Measurements from ENCODE around the gene DDX39A. TPM values are rescaled to one million over a fixed set of nuclear protein-coding genes. Genes with fewer than 3 reads are reported as not detected.

Gene DDX39A
- total RNA-seq, 1 experiment from 2014 or later, result 117 TPM

- in situ Hi-C loops (cut with HindIII; ENCODE audit: low pct_unique_long_range_greater_than_20kb, low sequenced_read_pairs), result no loop called here
- TF ChIP-seq REST (IDR thresholded peaks at IDR 0.05; ENCODE audit: insufficient read depth in 1 of 2, low read depth in 2 of 2, low read length in 1 of 2) (no peak), POLR2AphosphoS5 (IDR thresholded peaks at IDR 0.05; ENCODE audit: low read depth, low read length) (no peak), SIN3A (IDR thresholded peaks at IDR 0.05; ENCODE audit: borderline replicate concordance, insufficient read depth, low read depth, low read length) (no peak), TCF7L2 (IDR thresholded peaks at IDR 0.05; ENCODE audit: low read depth, low read length) (no peak), CTCF (IDR thresholded peaks at IDR 0.05) (no peak)
- CTCF ChIA-PET, result no interaction called here
- Histone ChIP-seq H3K4me1 (ENCODE audit: control insufficient read depth, insufficient read depth, low read length) (peaks cover 4% of the 10 kb centered on the region; the same call in 1 of the 2 replicates), H3K27ac (ENCODE audit: low read length) (no peak overlapping the region), H3K27me3 (ENCODE audit: control insufficient read depth, insufficient read depth, low read length) (no peaks in the 10 kb centered on the region), H3K36me3 (ENCODE audit: control insufficient read depth, insufficient read depth, low read length) (no peaks in the 10 kb centered on the region), H3K4me3 (ENCODE audit: low read depth in 2 of 2, low read length in 2 of 2) (no peak overlapping the region), H3K9me3 (ENCODE audit: control insufficient read depth, insufficient read depth, low read depth, low read length) (no peaks in the 10 kb centered on the region)
- intact Hi-C loops (cut with micrococcal nuclease; ENCODE audit: unreplicated experiment), result no loop called here
- POLR2A ChIA-PET, result no interaction called here
- ATAC-seq (no peak), DNase-seq (ENCODE audit: low read depth, low spot score) (no peak)
- no TSS peak for BruUV-seq (replicated peaks)
These were observed 48.8 kb downstream of the DDX39A start for GRCh38 chr19:14370169-14370939.

- ATAC-seq (no peak), DNase-seq (ENCODE audit: low read depth, low spot score) (no peak)
- Histone ChIP-seq H3K36me3 (ENCODE audit: control insufficient read depth, insufficient read depth, low read length) (no peaks in the 10 kb centered on the region), H3K27me3 (ENCODE audit: control insufficient read depth, insufficient read depth, low read length) (no peaks in the 10 kb centered on the region), H3K4me3 (ENCODE audit: low read depth in 2 of 2, low read length in 2 of 2) (no peak overlapping the region), H3K27ac (ENCODE audit: low read length) (no peak overlapping the region), H3K4me1 (ENCODE audit: control insufficient read depth, insufficient read depth, low read length) (peaks cover 7% of the 10 kb centered on the region; the same call in 1 of the 2 replicates), H3K9me3 (ENCODE audit: control insufficient read depth, insufficient read depth, low read depth, low read length) (no peaks in the 10 kb centered on the region)
- no peak for TF ChIP-seq POLR2AphosphoS5 (IDR thresholded peaks at IDR 0.05; ENCODE audit: low read depth, low read length)
- TF ChIP-seq REST (IDR thresholded peaks at IDR 0.05; ENCODE audit: insufficient read depth in 1 of 2, low read depth in 2 of 2, low read length in 1 of 2), result no peak
- no peak for TF ChIP-seq SIN3A (IDR thresholded peaks at IDR 0.05; ENCODE audit: borderline replicate concordance, insufficient read depth, low read depth, low read length)
- TF ChIP-seq TCF7L2 (IDR thresholded peaks at IDR 0.05; ENCODE audit: low read depth, low read length), result no peak
- no peak for TF ChIP-seq CTCF (IDR thresholded peaks at IDR 0.05)
- in situ Hi-C loops (cut with HindIII; ENCODE audit: low pct_unique_long_range_greater_than_20kb, low sequenced_read_pairs) (no loop called here), intact Hi-C loops (cut with micrococcal nuclease; ENCODE audit: unreplicated experiment) (no loop called here)
- POLR2A ChIA-PET, result no interaction called here
- no TSS peak for BruUV-seq (replicated peaks)
- CTCF ChIA-PET, result no interaction called here
These were observed 49.6 kb downstream of the DDX39A start for GRCh38 chr19:14369399-14370168.

Measured in Panc1 (cell line).